Peyer's patch (tissue), 4 donors: ENCODE results near the gene STXBP3.

Experiments
- CTCF ChIP-seq, 6 experiments: fragments of 450-650 bp in 4 of 6; fragments of 200-600 bp in 2 of 6; sonication (generic) in 1 of 6; IDR thresholded peaks; one replicate each; pipeline ENCODE4 v1.5.1; 2017 to 2019; ENCODE audit warnings: antibody characterized with exemption in 6 of 6, mild to moderate bottlenecking in 3 of 6, moderate library complexity in 1 of 6
- POLR2A ChIP-seq, 2 donors: fragments of 450-650 bp; IDR thresholded peaks; one replicate each; pipeline ENCODE4 v1.5.1; 2017; ENCODE audit warnings: antibody characterized with exemption in 2 of 2, mild to moderate bottlenecking in 2 of 2, moderate library complexity in 2 of 2

DNA sequence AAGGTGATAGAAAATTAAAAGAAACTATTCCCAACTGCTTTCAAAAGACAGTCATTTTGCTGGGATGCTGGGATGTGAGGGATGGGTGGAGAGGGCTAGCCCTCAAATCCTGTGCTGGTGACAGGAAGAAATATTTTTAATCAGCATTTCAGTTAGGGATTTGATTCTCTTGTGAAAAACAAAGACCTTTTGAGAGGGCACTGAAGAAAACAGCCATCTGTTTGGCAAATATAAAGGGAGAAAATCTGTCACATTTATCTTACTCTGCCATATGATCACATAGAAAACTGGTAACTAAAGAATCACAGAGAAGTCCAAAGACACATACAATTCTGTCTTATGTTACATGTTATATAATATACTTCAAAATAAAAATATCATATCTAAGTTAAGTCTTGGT lies 12.3 kb downstream of the STXBP3 start:
- no peak for TF ChIP-seq POLR2A (IDR thresholded peaks at IDR 0.05)
- no peak for TF ChIP-seq CTCF (IDR thresholded peaks at IDR 0.05)
